GM19438 (cell line): ENCODE measurements around the gene RIIAD1.
"Not testable (repeated sequence)": the region's sequence is repeated elsewhere in the genome, so short reads cannot be mapped to it uniquely, and the experiment has no call there.

Experiments used
- ATAC-seq: cut with Tn5 transposase; IDR thresholded peaks from one replicate; pipeline ENCODE4 v1.9.1; 2021; ENCODE audit warnings: low read depth; ENCODE audit not compliant: unreplicated experiment

RIIAD1 gene, protein sequence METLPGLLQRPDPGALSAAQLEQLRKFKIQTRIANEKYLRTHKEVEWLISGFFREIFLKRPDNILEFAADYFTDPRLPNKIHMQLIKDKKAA

GRCh38 chr1:151720974-151721787 lies at the start of gene RIIAD1:
TSS of gene RIIAD1 (plus strand) at chr1:151721522. CDS start at chr1:151721537, 15 bp downstream.
- ATAC-seq, result no peak

GRCh38 chr1:151673407-151673806 lies 47.9 kb upstream of the RIIAD1 start:
- ATAC-seq, result no peak

- no peak for ATAC-seq
Observed at GRCh38 chr1:151680391-151680790, 40.9 kb upstream of the RIIAD1 start.

GRCh38 chr1:151680826-151681225 lies 40.5 kb upstream of the RIIAD1 start:
- ATAC-seq, result no peak

DNA sequence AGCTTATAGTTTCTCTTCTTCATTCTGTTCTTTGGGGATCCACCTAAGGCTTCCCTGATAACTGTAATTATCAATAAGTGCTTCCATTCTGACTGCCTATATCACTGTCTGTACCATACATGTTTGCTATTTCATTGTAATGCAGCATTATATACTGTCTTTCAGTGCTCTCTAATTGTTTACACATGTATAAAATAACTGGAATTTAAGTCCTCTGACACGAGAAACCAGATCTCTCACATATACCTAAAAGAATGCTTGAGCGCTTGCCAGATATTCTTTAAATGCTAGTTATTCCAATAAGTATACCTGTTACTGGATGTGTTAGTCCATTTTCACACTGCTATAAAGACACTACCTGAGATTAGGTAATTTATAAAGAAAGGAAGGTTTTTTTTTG lies 39.4 kb upstream of the RIIAD1 start:
- no peak for ATAC-seq

- not testable (repeated sequence) for ATAC-seq
Observed at GRCh38 chr1:151682901-151683300, 38.4 kb upstream of the RIIAD1 start.

- ATAC-seq, result no peak
Observed at GRCh38 chr1:151684128-151684527, 37.2 kb upstream of the RIIAD1 start.

DNA sequence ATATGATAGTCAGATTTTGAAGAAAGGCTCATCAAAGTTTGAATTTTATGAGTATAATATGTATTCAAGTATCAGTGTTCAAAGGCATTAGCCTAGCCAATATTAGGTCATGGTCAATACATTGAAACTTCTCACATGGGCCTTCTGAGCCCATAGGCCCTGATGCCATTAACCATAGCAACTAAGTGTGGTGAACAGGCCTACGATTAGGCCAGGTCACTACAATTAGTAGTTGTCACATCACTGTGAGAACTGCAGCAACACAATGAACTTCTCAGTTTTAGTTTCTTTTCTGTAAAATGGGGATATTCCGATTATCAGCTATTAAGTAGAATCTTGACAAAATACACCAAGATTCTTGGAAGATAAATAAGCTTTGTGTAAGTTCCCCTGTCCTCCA lies 34.8 kb upstream of the RIIAD1 start:
- ATAC-seq, result no peak

DNA sequence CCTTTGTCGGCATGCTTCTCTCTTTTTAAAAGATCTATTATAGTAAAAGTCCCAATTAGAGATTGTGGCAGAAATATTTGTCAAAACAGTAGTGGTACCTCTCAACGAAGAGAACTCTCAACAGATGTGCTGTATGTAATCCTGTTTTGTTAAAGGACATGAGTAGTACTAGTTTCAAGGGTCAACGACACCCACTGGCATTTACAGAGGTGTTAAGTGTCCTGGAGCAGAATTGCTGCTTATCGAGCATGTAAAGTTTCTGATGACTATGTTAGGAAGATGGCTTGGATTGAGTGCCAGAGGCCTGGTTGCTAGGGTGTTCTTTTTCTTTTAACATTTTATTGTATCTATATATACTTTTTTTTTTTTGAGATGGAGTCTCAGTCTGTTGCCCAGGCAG lies 31.8 kb upstream of the RIIAD1 start:
- no peak for ATAC-seq

- ATAC-seq, result no peak
Observed at GRCh38 chr1:151692226-151692625, 29.1 kb upstream of the RIIAD1 start.

GRCh38 chr1:151693057-151693651 lies 28.2 kb upstream of the RIIAD1 start:
- ATAC-seq, result no peak

DNA sequence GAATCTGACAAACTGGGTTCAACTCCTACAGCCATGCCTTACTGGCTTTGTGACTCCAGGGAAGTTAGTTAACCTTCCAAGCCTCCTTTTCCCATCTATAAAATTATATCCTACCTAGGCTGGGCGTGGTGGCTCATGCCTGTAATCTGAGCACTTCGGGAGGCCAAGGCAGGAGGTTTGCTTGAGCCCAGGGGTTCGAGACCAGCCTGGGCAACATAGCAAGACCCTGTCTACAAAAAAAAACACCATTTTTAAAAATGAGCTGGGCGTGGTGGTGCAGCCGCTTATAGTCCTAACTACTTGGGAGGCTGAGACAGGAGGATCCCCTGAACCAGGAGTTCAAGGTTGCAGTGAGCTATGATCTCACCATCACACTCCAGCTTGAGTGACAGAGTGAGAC lies 19.8 kb upstream of the RIIAD1 start:
- no peak for ATAC-seq

GRCh38 chr1:151702936-151703335 lies 18.4 kb upstream of the RIIAD1 start:
- ATAC-seq, result no peak

DNA sequence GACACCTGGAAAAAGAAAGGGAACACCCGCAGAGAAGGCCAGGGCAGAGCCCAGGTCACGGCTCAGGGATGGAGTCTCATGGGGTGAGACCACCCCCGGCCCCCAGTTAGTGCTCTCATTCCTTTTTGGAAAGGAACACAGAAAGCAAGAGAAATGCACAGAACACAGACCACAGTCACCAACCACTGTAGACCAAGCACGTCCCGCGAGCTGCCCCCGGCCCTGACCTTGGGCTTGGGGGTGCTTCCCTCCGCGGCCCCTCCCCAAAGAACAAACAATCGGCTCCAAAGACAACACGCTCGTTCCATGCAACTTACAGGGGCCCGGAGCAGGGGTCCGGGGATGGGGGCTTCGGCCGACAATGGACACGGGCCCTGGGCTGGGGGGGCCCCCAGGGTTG lies 17.5 kb upstream of the RIIAD1 start:
- ATAC-seq, result no peak

DNA sequence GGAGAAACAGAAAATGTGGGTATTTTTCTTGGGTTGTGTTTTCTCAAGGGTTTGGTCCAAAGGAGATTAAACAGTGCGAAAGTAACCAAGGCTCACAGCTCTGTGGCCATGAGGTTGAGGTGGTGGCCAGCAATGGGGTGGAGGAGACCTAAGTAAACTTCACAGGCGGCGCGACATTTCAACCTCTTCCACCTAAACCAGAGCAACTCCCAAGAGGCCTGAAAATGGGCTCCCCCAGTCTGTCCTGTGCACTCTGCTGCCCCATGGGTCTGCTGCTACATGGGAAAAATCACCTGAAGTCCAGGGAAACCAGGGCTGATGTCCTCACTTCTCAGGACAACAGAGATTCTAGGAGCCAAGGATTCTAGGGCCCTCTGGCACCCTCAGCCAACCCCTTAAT lies 17.1 kb upstream of the RIIAD1 start:
- ATAC-seq, result no peak

DNA sequence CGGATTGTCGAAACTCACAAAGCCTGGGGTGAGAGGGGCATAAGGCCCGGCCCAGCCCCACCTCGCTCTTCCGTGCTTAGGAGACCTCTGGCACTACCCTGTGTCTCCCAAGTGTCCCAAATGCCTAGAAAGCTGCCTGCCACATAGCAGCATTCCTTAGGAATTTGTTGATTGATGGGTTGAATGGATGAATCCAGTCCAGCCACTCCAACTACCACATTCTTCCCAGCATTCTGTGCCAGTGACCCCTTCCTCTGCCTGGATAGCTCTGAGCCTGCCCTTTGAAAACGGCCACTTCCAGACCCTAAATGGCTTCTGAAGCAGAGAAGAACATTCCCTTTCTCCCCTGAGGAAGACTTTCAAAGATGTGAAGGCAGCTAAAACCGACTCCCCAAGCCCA lies 16.2 kb upstream of the RIIAD1 start:
- no peak for ATAC-seq

GRCh38 chr1:151705753-151706463 lies 15.4 kb upstream of the RIIAD1 start:
- ATAC-seq, result no peak

DNA sequence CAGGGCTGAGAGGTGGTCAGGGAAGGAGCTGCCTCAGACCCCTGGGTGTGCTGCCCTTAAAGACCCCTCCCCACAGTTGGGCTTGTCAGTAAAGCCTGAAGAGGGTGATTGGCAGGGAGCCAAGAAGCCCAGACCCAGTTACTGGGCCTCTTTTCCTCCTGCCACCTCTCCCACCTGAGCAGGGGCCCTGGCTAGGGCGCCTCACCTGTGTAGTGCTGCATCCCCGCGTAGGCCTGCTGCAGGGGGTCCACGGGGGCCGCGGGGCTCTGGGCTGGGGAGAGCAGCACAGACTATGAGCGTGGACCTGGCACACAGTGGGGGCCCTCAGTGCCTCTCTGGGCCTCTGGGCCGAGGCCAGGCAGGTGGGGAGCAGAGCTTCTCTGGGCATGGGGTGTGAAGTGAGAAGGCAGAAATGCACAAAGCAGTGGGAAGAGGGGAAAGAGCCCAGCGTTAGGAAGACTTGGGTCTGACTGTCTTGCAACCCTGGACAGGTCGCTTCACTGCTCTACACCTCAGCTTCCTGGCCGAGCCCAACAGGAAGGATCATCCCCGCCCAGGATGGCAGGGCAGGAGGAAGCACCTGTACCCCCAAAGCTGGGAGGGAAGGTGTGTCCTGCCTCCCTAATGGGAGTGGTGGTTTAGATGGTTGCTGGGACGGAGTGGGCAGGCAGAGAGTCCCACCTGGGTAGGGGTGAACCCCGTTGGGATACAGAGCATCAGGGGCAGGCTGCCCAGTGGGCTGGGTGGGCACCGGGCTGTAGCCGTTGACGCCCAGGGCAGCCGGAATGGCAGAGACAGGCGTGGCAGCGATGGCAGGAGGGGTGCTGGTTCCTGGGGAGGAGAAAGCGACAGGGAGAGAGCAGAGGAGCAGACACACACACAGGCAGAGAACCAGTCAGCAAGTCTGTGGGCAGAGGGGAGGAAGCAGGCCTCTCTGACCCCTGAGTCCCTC lies 14.6 kb upstream of the RIIAD1 start:
- ATAC-seq, result no peak

GRCh38 chr1:151707541-151708065 lies 13.7 kb upstream of the RIIAD1 start:
- ATAC-seq, result no peak

DNA sequence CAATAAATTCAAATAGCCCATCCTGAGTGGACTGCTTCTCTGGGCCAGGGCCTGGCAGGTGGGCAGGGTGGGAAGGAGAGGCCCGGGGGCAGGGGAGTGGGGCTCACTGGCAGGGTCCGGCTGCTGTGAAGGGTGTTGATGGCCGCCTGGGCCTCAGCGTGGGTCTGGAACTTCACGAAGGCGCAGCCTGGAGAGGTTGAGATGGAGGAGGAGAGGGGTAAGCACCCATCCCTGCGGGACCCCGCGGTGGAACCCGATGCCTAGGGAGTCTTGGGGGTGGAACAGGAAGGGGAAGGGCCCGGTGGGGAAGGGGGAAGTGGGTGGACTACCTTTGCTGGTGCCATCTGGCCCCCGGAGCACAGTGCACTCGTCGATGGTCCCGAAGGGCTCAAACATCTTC lies 12.4 kb upstream of the RIIAD1 start:
- no peak for ATAC-seq
